GM18951 (cell line): Measurements from ENCODE around the gene KIAA1614.

Experiments used
- POLR2A ChIP-seq: IDR thresholded peaks from 4 replicates; pipeline ENCODE4 v1.6.1; 2011; ENCODE audit warnings: mild to moderate bottlenecking; ENCODE audit not compliant: insufficient read length, insufficient read depth; ENCODE audit errors: extremely low read depth
- in situ Hi-C: fragments of 300-500 bp; cut with MboI; formaldehyde crosslinking; loops from one replicate; pipeline ENCODE4 v1.12.0; 2022; ENCODE audit warnings: low sequenced_read_pairs, mixed read lengths, inconsistent platforms; ENCODE audit not compliant: unreplicated experiment

Gene KIAA1614

DNA sequence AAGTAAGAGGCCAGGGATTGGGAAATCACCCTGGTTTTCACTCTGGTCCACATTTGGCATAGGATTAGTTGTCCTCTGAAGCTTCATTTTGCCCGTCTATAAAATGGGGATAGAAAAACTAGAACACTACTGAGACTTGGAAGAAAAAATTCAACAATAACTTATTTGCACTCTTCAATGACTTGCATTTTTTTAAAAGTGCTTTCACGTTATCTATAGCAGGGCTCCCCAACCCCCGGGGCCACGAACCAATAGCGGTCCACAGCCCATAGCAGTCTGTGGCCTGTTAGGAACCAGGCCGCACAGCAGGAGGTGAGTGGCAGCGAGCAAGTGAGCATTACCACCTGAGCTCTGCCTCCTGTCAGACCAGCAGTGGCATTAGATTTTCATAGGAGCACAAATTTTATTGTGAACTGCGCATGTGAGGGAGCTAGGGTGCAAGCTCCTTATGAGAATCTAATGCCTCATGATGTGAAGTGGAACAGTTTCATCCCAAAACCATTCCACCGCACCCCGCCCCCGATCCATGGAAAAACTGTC lies 2.8 kb downstream of the KIAA1614 start:
- TF ChIP-seq POLR2A = no peak
- in situ Hi-C loops = loop anchor here (5.0 to 10.0 kb wide), 2 partner anchors 33 to 249 kb away; no protein-coding TSS in a partner anchor

DNA sequence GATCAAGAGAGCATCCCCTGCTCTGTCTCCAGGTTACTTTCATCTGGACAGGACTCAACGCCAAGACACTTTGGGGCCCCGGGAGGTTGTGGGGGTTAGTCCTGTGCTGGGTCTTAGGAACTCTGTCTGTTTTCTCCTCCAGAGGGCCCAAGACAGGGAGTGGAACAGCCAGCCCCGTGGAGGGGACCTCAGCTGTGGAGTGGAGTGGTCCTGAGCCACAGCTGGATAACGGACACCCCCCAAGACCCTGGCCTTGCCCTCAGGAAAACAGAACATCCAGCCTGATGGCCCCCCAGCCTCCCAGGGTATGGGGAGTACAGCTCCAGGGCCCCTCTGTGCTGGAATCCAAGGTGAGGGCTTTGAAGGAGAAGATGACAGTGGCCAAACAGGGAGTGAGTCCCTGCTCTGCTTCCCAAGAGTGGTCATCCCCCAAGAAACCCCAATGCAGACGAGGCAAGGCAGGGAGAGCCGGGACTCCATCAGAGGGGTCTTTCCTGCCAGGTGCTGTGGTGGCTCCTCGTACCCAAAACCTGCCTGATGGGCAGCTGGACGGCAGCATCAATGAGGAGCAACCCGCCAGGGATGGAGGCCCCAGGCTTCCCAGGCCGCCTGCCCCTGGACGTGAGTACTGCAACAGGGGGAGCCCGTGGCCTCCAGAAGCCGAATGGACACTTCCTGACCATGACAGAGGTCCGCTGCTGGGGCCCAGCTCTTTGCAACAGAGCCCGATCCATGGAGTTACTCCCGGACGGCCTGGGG lies 3.5 kb downstream of the KIAA1614 start:
- TF ChIP-seq POLR2A = no peak
- in situ Hi-C loops = loop anchor here (5.0 to 10.0 kb wide), 2 partner anchors 34 to 249 kb away; no protein-coding TSS in a partner anchor

DNA sequence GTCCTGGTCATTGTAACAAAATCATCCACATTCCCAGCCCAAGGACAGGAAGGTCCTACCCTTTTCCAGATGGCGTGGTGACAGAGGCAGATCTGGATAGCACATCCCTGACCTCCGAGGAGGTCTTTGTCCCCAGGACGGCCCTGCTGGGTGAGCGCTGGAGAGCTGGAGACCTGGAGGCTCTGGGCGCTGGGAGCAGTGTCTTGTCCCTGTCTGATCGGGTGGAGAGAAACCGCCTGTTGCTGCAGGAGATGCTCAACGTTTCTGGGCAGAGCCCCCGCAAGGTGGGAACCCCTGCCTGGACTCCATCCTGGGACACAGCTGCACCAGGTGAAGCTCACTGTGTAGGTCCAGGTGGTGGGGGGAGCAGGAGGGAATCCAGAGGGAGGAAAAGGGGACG lies 4.1 kb downstream of the KIAA1614 start:
- in situ Hi-C loops = loop anchor here (5.0 to 10.0 kb wide), 2 partner anchors 34 to 248 kb away; no protein-coding TSS in a partner anchor
- TF ChIP-seq POLR2A = no peak

DNA sequence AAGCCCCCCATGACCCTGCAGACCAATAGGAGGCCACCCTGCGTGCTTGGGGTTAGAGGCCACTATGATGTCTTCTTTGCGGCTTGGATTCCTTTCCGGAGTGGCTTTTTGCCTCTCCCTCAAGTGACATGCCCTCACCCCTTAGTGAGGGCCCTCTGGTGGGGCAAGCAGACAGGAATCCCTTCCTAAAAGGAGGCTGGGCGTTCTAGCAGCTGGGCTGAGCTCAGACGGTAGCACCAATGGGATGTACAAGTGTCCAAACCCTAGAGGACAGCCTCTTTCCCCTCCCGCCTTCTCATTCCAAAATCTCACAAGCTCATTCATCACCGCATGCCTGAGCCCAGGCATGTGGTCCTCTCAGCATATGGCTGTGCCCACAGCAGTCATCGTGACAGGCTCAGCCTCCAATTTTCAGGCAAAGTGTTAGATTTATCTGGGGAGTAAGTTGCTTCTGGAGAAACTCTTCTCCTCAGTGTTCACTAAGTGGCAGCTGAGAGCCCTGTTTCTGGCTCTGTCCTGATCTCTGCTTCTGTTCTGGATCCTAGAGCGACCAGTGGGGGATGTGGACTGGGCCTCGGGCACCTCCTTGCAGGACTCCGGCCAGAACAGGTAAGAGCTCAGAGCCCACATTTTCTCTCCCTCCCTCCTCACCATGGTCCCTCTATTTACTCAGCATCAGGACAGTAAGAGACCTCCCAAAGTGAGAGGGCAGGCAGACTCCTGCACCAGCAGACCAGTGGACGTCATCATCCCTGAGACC lies 4.8 kb downstream of the KIAA1614 start:
- in situ Hi-C loops = loop anchor here (5.0 to 10.0 kb wide), 2 partner anchors 35 to 247 kb away; no protein-coding TSS in a partner anchor
- no peak for TF ChIP-seq POLR2A

DNA sequence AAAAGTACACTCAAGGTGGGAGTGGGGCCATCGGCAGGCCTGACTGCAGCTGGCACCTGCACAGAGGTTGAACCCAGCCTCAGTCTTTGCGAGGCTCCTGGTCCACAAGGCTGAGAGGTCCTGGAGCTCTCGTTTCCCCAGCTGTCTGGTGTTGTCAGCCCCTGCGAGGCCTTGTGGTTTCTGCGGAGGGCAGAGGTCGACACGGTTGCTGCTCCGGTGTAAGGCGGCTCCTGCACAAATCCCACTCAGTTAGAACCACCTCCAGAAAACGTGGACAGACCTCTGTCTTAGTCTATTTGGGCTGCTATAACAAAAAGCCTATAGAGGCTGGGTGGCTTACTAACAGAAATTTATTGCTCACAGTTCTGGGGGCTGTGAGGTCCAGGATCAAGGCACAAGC lies 5.8 kb downstream of the KIAA1614 start:
- in situ Hi-C loops = loop anchor here (5.0 to 10.0 kb wide), 2 partner anchors 36 to 246 kb away; no protein-coding TSS in a partner anchor

DNA sequence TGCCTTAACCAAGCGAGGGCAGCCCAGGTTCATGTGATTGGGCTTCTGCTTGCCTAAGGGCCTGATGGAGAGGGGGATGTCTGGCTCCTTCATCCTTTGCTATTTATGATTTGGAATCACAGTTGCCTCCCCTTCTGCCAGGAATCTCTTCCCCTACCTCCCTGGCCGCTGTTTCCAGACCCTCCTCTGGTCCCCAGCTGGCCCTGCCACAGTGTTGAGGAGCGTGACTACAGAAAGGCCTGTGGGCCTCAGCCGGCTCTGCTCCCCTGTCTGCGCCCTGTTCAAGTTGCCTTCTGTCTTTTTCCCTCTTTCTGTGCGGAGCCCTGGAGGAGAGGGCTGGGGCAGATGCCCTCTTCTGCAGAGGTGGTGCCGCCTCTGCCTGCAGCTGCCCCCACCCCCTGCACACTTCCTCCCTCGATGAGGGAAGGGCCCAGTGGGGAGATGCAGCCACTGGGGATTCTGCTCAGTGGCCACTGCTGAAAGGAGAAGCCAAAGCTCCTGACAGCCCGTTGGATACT lies 6.5 kb downstream of the KIAA1614 start:
- TF ChIP-seq POLR2A = no peak
- in situ Hi-C loops = loop anchor here (5.0 to 10.0 kb wide), 2 partner anchors 37 to 246 kb away; no protein-coding TSS in a partner anchor

More for the DNA sequence above, 5.8 kb downstream of the KIAA1614 start:
- no peak for TF ChIP-seq POLR2A

DNA sequence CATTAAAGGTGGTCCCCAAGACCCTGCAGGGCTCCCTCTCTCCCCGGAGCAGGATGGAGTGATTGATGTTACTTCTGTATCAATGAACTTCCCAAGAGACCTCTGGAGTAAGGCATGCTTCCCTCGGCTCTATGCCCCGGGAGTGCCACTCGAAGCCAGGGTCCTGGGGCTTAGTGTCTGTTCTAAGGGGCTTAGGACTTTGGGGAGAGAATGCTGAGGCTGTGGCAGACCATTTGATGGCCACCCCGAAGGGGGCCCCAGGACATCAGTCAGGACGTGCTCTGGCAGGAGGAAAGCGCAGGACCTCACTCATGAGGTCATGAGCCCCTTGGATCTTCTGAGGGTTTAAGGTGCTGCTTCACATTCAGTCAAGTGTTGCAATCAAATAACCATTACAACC lies 7.5 kb downstream of the KIAA1614 start:
- in situ Hi-C loops = no loop called here
- no peak for TF ChIP-seq POLR2A

DNA sequence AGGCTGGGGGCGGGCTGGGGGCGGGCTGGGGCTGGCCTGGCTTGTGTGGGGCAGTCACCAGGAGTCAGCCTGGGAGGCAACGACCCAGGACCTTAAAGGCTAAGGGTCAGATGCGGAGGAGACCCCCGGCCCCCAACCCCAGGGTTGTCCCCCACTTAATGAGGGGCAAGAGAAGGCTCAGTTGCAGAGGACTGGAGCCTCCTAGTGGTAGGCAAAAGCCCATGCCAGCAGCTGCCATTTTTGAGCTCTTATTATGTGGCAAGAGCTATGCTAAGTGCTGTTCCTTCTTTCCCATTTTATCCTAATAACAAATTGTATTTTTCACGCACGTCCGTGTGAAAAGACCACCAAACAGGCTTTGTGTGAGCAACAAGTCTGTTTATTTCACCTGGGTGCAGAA lies 8.0 kb downstream of the KIAA1614 start:
- in situ Hi-C loops = no loop called here
- TF ChIP-seq POLR2A = no peak

DNA sequence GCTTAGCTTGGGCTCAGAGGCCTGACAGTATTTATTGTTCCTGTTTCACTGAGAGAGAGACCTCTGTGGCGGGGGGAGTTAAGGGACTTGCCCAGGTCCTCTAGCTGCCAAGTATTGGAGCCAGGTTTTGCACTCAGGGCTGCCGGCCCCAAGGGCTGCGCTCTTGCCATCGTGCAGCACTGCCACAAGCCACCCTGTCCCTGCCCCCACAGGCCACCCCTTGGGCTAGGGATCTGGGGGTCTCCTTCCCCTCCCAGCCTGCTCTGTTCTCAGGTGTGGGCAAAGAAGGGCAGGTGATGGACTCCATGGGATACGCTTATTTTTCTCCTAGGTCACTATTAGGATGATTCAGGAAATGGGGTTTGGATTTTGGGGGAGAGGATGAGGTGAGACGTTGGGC lies 8.7 kb downstream of the KIAA1614 start:
- in situ Hi-C loops = no loop called here
- TF ChIP-seq POLR2A = no peak

DNA sequence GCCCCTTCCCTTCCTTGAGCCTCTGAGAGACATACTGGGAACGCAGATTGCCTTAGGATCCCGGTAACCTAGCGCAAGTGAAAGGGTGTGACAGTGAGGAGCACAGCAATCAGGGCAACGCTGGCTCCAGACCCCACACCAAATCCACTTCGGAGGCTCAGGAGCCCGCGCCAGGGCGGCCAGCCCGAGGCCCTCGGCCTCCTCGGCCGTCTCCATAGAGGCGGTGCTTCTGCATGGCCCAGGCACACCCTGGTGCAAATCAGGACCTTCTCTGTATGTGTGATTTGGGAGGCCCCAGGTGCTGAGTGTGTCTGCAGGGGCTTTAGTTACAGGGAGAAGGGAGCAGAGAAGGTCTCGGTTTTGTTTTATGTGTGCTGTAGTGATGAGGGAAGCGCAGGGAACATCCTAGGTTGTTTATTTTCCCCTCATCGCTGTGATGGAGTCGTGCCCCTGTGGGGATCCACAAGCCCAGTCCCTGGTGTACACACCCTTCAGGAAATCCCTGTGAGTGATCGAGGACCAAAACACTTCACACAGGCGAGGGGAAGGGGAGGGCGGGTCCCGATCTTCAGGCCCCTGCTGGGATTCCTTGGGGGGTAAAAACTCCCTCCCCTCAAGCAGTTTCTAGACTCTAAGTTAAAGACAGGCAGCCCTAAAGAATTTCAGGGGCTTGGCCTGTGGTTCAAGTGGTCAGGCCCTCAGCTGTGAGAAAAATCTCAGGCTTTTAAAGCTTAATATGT lies 9.4 kb downstream of the KIAA1614 start:
- in situ Hi-C loops = no loop called here
- TF ChIP-seq POLR2A = no peak

DNA sequence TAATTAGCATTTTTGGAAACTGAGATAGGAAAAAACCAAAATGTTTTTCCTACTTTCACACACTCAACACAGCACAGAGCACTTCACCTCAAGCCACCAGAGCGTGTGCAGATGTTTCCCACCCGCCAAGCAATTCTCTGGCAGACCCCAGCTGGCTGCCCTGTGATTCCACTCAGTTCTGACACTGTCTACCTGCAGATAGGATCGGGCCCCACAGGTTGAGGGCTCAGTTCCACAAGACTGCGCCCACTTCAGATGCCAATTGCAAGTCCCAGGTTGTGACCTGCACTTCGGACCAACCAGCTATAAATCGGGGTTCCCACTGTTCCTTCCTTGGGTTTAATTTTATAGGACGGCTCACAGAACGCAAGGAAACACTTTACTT lies 9.9 kb downstream of the KIAA1614 start:
- TF ChIP-seq POLR2A = no peak
- in situ Hi-C loops = no loop called here

DNA sequence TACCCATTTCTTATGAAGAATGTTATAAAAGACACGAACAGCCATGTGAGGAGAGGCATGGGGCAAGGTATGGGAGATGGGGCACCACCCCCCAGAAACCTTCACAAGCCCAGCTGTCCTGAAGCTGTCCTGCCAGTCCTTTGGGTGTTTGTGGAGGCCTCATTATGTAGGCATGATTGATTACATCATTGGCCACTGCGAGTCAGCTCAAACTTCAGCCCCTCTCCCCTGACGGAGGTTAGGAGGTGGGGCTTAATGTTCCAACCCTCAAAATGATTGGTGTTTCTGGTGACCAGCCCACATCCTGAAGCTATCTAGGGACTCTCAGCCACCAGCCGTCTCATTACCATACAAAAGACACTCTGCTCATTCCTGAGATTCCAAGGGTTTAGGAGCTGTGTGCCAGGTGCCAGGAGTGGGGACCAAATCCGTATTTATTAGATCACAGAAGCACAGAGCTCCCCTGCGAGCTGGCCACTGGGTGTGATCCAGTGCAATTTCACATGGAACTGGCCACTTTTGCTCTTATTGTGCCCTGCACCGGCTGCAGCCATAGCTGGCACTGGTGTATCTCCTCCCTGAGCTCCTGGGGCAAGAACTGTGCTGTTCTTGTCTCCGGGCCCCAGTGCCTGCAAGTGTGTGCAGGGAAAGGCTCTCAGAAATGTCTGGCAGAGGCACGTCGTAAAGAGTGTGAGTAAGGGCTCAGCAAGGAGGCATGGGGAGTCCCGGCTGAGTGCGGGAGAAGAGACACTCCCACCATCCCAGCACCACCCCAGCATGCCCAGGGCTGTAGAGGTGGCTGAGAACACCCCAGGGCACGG lies 10.5 kb downstream of the KIAA1614 start:
- in situ Hi-C loops = no loop called here
- TF ChIP-seq POLR2A = no peak
